WERI-Rb-1 (cell line): Measurements from ENCODE around the gene HCRTR2.

Experiments
- DNase-seq: peaks from one replicate; pipeline ENCODE4 v3.0.0-alpha.2; 2020
- H3K27ac ChIP-seq: fragments of 250-450 bp; sonication (Bioruptor Pico); 2 replicates; pipeline ENCODE4 v1.5.1; 2020; ENCODE audit warnings: mild to moderate bottlenecking, moderate library complexity
- H3K27me3 ChIP-seq: fragments of 250-450 bp; sonication (Bioruptor Pico); 2 replicates; pipeline ENCODE4 v1.5.1; 2021; ENCODE audit warnings: mild to moderate bottlenecking, low read depth, moderate library complexity; ENCODE audit not compliant: insufficient read depth, severe bottlenecking
- H3K36me3 ChIP-seq: fragments of 250-450 bp; sonication (Bioruptor Pico); 2 replicates; pipeline ENCODE4 v1.5.1; 2020; ENCODE audit warnings: mild to moderate bottlenecking, moderate library complexity
- H3K4me3 ChIP-seq: 2 replicates; pipeline ENCODE4 v1.5.1; 2011; ENCODE audit warnings: low read depth, mild to moderate bottlenecking, control low read depth, low read length
- H3K9me3 ChIP-seq: fragments of 250-450 bp; sonication (Bioruptor Pico); 2 replicates; pipeline ENCODE4 v1.5.1; 2021; ENCODE audit warnings: mild to moderate bottlenecking, moderate library complexity; ENCODE audit not compliant: severe bottlenecking
- CTCF ChIP-seq: IDR thresholded peaks from 2 replicates; pipeline ENCODE4 v1.5.1; 2011; ENCODE audit warnings: low read depth, mild to moderate bottlenecking, control low read depth, inconsistent platforms, low read length

Gene HCRTR2

GRCh38 chr6:55320696-55321086, 146.4 kb downstream of the HCRTR2 start:
- H3K4me3 ChIP-seq, result no peak overlapping the region
- no peaks in the 10 kb centered on the region for H3K9me3 ChIP-seq
- 0 out of 2 replicates have a peak, but pooled peaks have one; percentile 6 for TF ChIP-seq CTCF
- H3K27ac ChIP-seq, result no peak overlapping the region
- peaks cover 15% of the 10 kb centered on the region for H3K27me3 ChIP-seq
- no peaks in the 10 kb centered on the region for H3K36me3 ChIP-seq
- no peak for DNase-seq

GRCh38 chr6:55327169-55327568, 152.9 kb downstream of the HCRTR2 start, which contains the start of gene GFRAL:
Gene GFRAL, plus strand, starts transcription at chr6:55327469. Its CDS starts 86 bp downstream, at chr6:55327555.
- H3K4me3 ChIP-seq, result no peak within 1 kb of the TSS
- H3K27ac ChIP-seq, result no peak within 1 kb of the TSS
- no peaks in the 10 kb centered on the region for H3K36me3 ChIP-seq
- H3K27me3 ChIP-seq, result peaks cover 15% of the 10 kb centered on the region
- H3K9me3 ChIP-seq, result no peaks in the 10 kb centered on the region
- TF ChIP-seq CTCF, result no peak
- DNase-seq, result no peak
